GM06990 (cell line): Measurements from ENCODE around the gene ZNF544.

Experiments used
- DNase-seq: peaks from one replicate; pipeline ENCODE4 v3.0.0-alpha.2; 2011; ENCODE audit not compliant: insufficient read length; ENCODE audit errors: extremely low read depth
- H3K27me3 ChIP-seq: replicated peaks from 2 replicates; pipeline ENCODE4 v1.6.0; 2011; ENCODE audit warnings: low read length; ENCODE audit not compliant: control insufficient read depth, insufficient read depth
- H3K36me3 ChIP-seq: 2 replicates; pipeline ENCODE4 v1.5.1; 2011; ENCODE audit warnings: low read length; ENCODE audit not compliant: control insufficient read depth, insufficient read depth
- H3K4me3 ChIP-seq: replicated peaks from 2 replicates; pipeline ENCODE4 v1.5.1; 2011; ENCODE audit warnings: low read depth, mild to moderate bottlenecking, control low read depth, low read length
- CTCF ChIP-seq: IDR thresholded peaks from 2 replicates; pipeline ENCODE4 v1.5.1; 2011; ENCODE audit warnings: low read length, control low read depth, mild to moderate bottlenecking, inconsistent platforms; ENCODE audit not compliant: insufficient read depth, poor library complexity, severe bottlenecking

ZNF544 gene

GRCh38 chr19:58213075-58213369 is 15.7 kb upstream of the ZNF544 start:
- Histone ChIP-seq H3K36me3 (peaks cover 35% of the 10 kb centered on the region), H3K4me3 (no peak overlapping the region), H3K27me3 (no peaks in the 10 kb centered on the region)
- no peak for TF ChIP-seq CTCF
- no peak for DNase-seq

- Histone ChIP-seq H3K36me3 (peaks cover 7% of the 10 kb centered on the region), H3K4me3 (no peak overlapping the region), H3K27me3 (no peaks in the 10 kb centered on the region)
- DNase-seq = no peak
- TF ChIP-seq CTCF = no peak
Observed at GRCh38 chr19:58217069-58217481, 11.6 kb upstream of the ZNF544 start.

GRCh38 chr19:58217607-58218391 is 10.9 kb upstream of the ZNF544 start:
- Histone ChIP-seq H3K36me3 (peaks cover 2% of the 10 kb centered on the region), H3K27me3 (no peaks in the 10 kb centered on the region), H3K4me3 (no peak overlapping the region)
- TF ChIP-seq CTCF = no peak
- no peak for DNase-seq

- peak; percentile 31 for TF ChIP-seq CTCF
- no peak for DNase-seq
- H3K4me3 ChIP-seq = no peak overlapping the region
- no peaks in the 10 kb centered on the region for H3K36me3 ChIP-seq
- no peaks in the 10 kb centered on the region for H3K27me3 ChIP-seq
Observed at GRCh38 chr19:58218899-58219298, 9.8 kb upstream of the ZNF544 start.

GRCh38 chr19:58227964-58228584 is 640 bp upstream of the ZNF544 start:
- DNase-seq = no peak
- H3K27me3 ChIP-seq = no peaks in the 10 kb centered on the region
- no peak for TF ChIP-seq CTCF
- peaks cover 14% of the 10 kb centered on the region for H3K36me3 ChIP-seq
- H3K4me3 ChIP-seq = peak overlapping the region; percentile 96

GRCh38 chr19:58229255-58229639 is 533 bp downstream of the ZNF544 start:
- H3K27me3 ChIP-seq = no peaks in the 10 kb centered on the region
- TF ChIP-seq CTCF = peak; percentile 55
- no peak for DNase-seq
- peaks cover 19% of the 10 kb centered on the region for H3K36me3 ChIP-seq
- H3K4me3 ChIP-seq = peak overlapping the region; percentile 96
